ENCODE results near the gene CDCA3. TPM values are rescaled to one million over a fixed set of nuclear protein-coding genes. Genes with fewer than 3 reads are reported as not detected.

CDCA3 gene
- total RNA-seq, 6 donors from 2014 or later: 0.39 to 10.3 (median 2.8) TPM; not detected in 1

GRCh38 chr12:6847676-6848075, 3.4 kb downstream of the CDCA3 start:
- Histone ChIP-seq H3K36me3 (peaks cover 0 to 3% (median 0%) of the 10 kb centered on the region in 4 donors), H3K27me3 (no peaks in the 10 kb centered on the region), H3K9me3 (no peaks in the 10 kb centered on the region), H3K4me1 (peaks cover 5 to 12% (median 7%) of the 10 kb centered on the region in 4 donors), H3K27ac (no peak overlapping the region), H3K4me3 (no peak overlapping the region)
- no peak for ATAC-seq (ENCODE audit: low FRiP score in 2 of 2)
- no peak for DNase-seq
- 97 to 100% methylated on average over 2 of the region's 2 CpGs for WGBS, 2 donors
- no peak for TF ChIP-seq POLR2A (IDR thresholded peaks at IDR 0.05)

GRCh38 chr12:6846316-6846869, 4.7 kb downstream of the CDCA3 start:
- TF ChIP-seq EP300 (IDR thresholded peaks at IDR 0.05) (no peak), POLR2A (IDR thresholded peaks at IDR 0.05) (no peak), CTCF (IDR thresholded peaks at IDR 0.05) (no peak), POLR2AphosphoS5 (IDR thresholded peaks at IDR 0.05) (no peak)
- ATAC-seq (ENCODE audit: low FRiP score in 2 of 2): no peak
- DNase-seq: no peak
- Histone ChIP-seq H3K9me3 (no peaks in the 10 kb centered on the region), H3K4me3 (no peak overlapping the region), H3K4me1 (peaks cover 5 to 11% (median 7%) of the 10 kb centered on the region in 4 donors), H3K27me3 (no peaks in the 10 kb centered on the region), H3K27ac (no peak overlapping the region), H3K36me3 (peaks cover 0 to 3% (median 0%) of the 10 kb centered on the region in 4 donors)
- 81 to 82% methylated on average over 7 of the region's 7 CpGs for WGBS, 2 donors

- DNase-seq (no peak), ATAC-seq (ENCODE audit: low FRiP score in 2 of 2) (no peak)
- WGBS, 2 donors: 91% methylated on average over 17 of the region's 17 CpGs
- no peaks in the 10 kb centered on the region for H3K9me3 ChIP-seq
- no peak overlapping the region for H3K27ac ChIP-seq
- H3K27me3 ChIP-seq: no peaks in the 10 kb centered on the region
- TF ChIP-seq POLR2A (IDR thresholded peaks at IDR 0.05): no peak
- TF ChIP-seq POLR2AphosphoS5 (IDR thresholded peaks at IDR 0.05): no peak
- no peak for TF ChIP-seq EP300 (IDR thresholded peaks at IDR 0.05)
- no peak for TF ChIP-seq CTCF (IDR thresholded peaks at IDR 0.05)
- no peak overlapping the region for H3K4me3 ChIP-seq
- H3K36me3 ChIP-seq: peaks cover 0 to 3% (median 0%) of the 10 kb centered on the region in 4 donors
- peaks cover 0 to 3% (median 0%) of the 10 kb centered on the region in 4 donors for H3K4me1 ChIP-seq
These were observed 5.7 kb downstream of the CDCA3 start for GRCh38 chr12:6845395-6845794.

- Histone ChIP-seq H3K27me3 (no peaks in the 10 kb centered on the region), H3K27ac (no peak overlapping the region), H3K9me3 (no peaks in the 10 kb centered on the region), H3K4me3 (no peak overlapping the region), H3K36me3 (peaks cover 0 to 5% (median 2%) of the 10 kb centered on the region in 4 donors), H3K4me1 (no peaks in the 10 kb centered on the region)
- ATAC-seq (ENCODE audit: low FRiP score in 2 of 2): no peak
- DNase-seq: no peak
- TF ChIP-seq CTCF (IDR thresholded peaks at IDR 0.05) (peak in 1 of 6 experiments; percentile 6), POLR2AphosphoS5 (IDR thresholded peaks at IDR 0.05) (no peak), EP300 (IDR thresholded peaks at IDR 0.05) (no peak)
- 78 to 92% methylated on average over 8 to 16 of the region's 16 CpGs for WGBS, 2 donors
These were observed 7.8 kb downstream of the CDCA3 start for GRCh38 chr12:6843118-6843902.

- H3K27me3 ChIP-seq: no peaks in the 10 kb centered on the region
- ATAC-seq (ENCODE audit: low FRiP score in 2 of 2): no peak
- no peak overlapping the region for H3K27ac ChIP-seq
- H3K9me3 ChIP-seq: no peaks in the 10 kb centered on the region
- 84 to 99% methylated on average over 4 of the region's 4 CpGs for WGBS, 2 donors
- no peak for DNase-seq
- no peaks in the 10 kb centered on the region for H3K4me1 ChIP-seq
- H3K4me3 ChIP-seq: no peak overlapping the region
- H3K36me3 ChIP-seq: peaks cover 0 to 17% (median 2%) of the 10 kb centered on the region in 4 donors
- TF ChIP-seq POLR2AphosphoS5 (IDR thresholded peaks at IDR 0.05): no peak
- TF ChIP-seq CTCF (IDR thresholded peaks at IDR 0.05): no peak
- TF ChIP-seq POLR2A (IDR thresholded peaks at IDR 0.05): no peak
- no peak for TF ChIP-seq EP300 (IDR thresholded peaks at IDR 0.05)
These were observed 9.0 kb downstream of the CDCA3 start for GRCh38 chr12:6842075-6842474.

Measured in upper lobe of left lung (tissue), 6 donors.